Measurements from ENCODE around the gene TFF3. TPM values are rescaled to one million over a fixed set of nuclear protein-coding genes. Genes with fewer than 3 reads are reported as not detected.
A peak's percentile ranks its signal among the peaks of the same experiment; 100 is the strongest.

Gene TFF3
- polyA plus RNA-seq, 3 donors, result 0.07 TPM; not detected in 2

- intact Hi-C loops (cut with micrococcal nuclease), result no loop called here
- H3K27me3 Mint-ChIP-seq (ENCODE audit: low read depth in 3 of 3), result peaks cover 2 to 6% (median 3%) of the 10 kb centered on the region in 3 donors
- no peaks in the 10 kb centered on the region for H3K36me3 ChIP-seq (replicated peaks in 1 of 2; ENCODE audit: control insufficient read depth in 1 of 2, insufficient read depth in 2 of 2, low read length in 2 of 2)
- no peaks in the 10 kb centered on the region for H3K79me2 ChIP-seq (ENCODE audit: insufficient read depth, low read length)
- H3K4me1 ChIP-seq (ENCODE audit: control insufficient read depth in 1 of 2, insufficient read depth in 2 of 2, low read length in 2 of 2), result no peaks in the 10 kb centered on the region
- no peaks in the 10 kb centered on the region for H3K27me3 ChIP-seq (ENCODE audit: control insufficient read depth in 2 of 2, insufficient read depth in 2 of 2, low read length in 2 of 2)
- no peak overlapping the region for H3K9ac ChIP-seq (ENCODE audit: insufficient read depth, low read length, poor library complexity, severe bottlenecking)
- no peaks in the 10 kb centered on the region for H3K4me1 Mint-ChIP-seq
- peaks cover 4 to 18% (median 12%) of the 10 kb centered on the region in 7 donors for H3K9me3 Mint-ChIP-seq
- H3K4me2 ChIP-seq (replicated peaks; ENCODE audit: extremely low read depth, low read length, poor library complexity, severe bottlenecking), result no peak overlapping the region
- peak overlapping the region in 1 of 7 donors; percentile 8 for H3K27ac Mint-ChIP-seq
- H4K20me1 ChIP-seq (ENCODE audit: insufficient read depth, low read length), result no peaks in the 10 kb centered on the region
- no peak for TF ChIP-seq CTCF (IDR thresholded peaks at IDR 0.05)
- no peaks in the 10 kb centered on the region for H3K36me3 Mint-ChIP-seq
- WGBS (ENCODE audit: insufficient coverage), result 78% methylated on average over 8 of the region's 11 CpGs
- no peak overlapping the region for H3K4me3 ChIP-seq (replicated peaks in 1 of 3; ENCODE audit: low read depth in 2 of 3, low read length in 3 of 3)
- peaks cover 0 to 8% of the 10 kb centered on the region in 2 donors for H3K9me3 ChIP-seq (replicated peaks in 1 of 2; ENCODE audit: control insufficient read depth in 1 of 2, insufficient read depth in 1 of 2, low read length in 2 of 2)
- no peak overlapping the region for H3K27ac ChIP-seq (ENCODE audit: low read depth in 1 of 2, low read length in 2 of 2)
- DNase-seq, result no peak
- H2AFZ ChIP-seq (ENCODE audit: insufficient read depth, low read depth, low read length, poor library complexity, severe bottlenecking), result no peak overlapping the region
- no peak overlapping the region for H3K4me3 Mint-ChIP-seq
Observed at GRCh38 chr21:42351626-42352440, 36.6 kb upstream of the TFF3 start.

- no peak for DNase-seq
- no peak for TF ChIP-seq CTCF (IDR thresholded peaks at IDR 0.05)
- no peak within 1 kb of the TSS for H3K4me3 ChIP-seq (replicated peaks in 1 of 3; ENCODE audit: low read depth in 2 of 3, low read length in 3 of 3)
- H3K4me1 ChIP-seq (ENCODE audit: control insufficient read depth in 1 of 2, insufficient read depth in 2 of 2, low read length in 2 of 2), result no peaks in the 10 kb centered on the region
- H3K4me1 Mint-ChIP-seq, result no peaks in the 10 kb centered on the region
- H3K36me3 Mint-ChIP-seq, result no peaks in the 10 kb centered on the region
- intact Hi-C loops (cut with micrococcal nuclease), result no loop called here
- peaks cover 4 to 14% (median 10%) of the 10 kb centered on the region in 7 donors for H3K9me3 Mint-ChIP-seq
- no peak within 1 kb of the TSS for H3K9ac ChIP-seq (ENCODE audit: insufficient read depth, low read length, poor library complexity, severe bottlenecking)
- peaks cover 0 to 5% of the 10 kb centered on the region in 2 donors for H3K9me3 ChIP-seq (replicated peaks in 1 of 2; ENCODE audit: control insufficient read depth in 1 of 2, insufficient read depth in 1 of 2, low read length in 2 of 2)
- 95% methylated on average over 12 of the region's 13 CpGs for WGBS (ENCODE audit: insufficient coverage)
- H3K27ac Mint-ChIP-seq, result no peak within 1 kb of the TSS
- no peak within 1 kb of the TSS for H3K4me3 Mint-ChIP-seq
- H3K79me2 ChIP-seq (ENCODE audit: insufficient read depth, low read length), result no peaks in the 10 kb centered on the region
- H3K27me3 ChIP-seq (ENCODE audit: control insufficient read depth in 2 of 2, insufficient read depth in 2 of 2, low read length in 2 of 2), result no peaks in the 10 kb centered on the region
- peaks cover 0 to 5% (median 4%) of the 10 kb centered on the region in 3 donors for H3K27me3 Mint-ChIP-seq (ENCODE audit: low read depth in 3 of 3)
- no peak within 1 kb of the TSS for H3K27ac ChIP-seq (ENCODE audit: low read depth in 1 of 2, low read length in 2 of 2)
- H3K4me2 ChIP-seq (replicated peaks; ENCODE audit: extremely low read depth, low read length, poor library complexity, severe bottlenecking), result no peak within 1 kb of the TSS
- no peaks in the 10 kb centered on the region for H3K36me3 ChIP-seq (replicated peaks in 1 of 2; ENCODE audit: control insufficient read depth in 1 of 2, insufficient read depth in 2 of 2, low read length in 2 of 2)
- no peaks in the 10 kb centered on the region for H4K20me1 ChIP-seq (ENCODE audit: insufficient read depth, low read length)
- no peak within 1 kb of the TSS for H2AFZ ChIP-seq (ENCODE audit: insufficient read depth, low read depth, low read length, poor library complexity, severe bottlenecking)
Observed at GRCh38 chr21:42350927-42351426, 35.8 kb upstream of the TFF3 start, which contains the start of gene TFF2. TSS of gene TFF2 (minus strand) at chr21:42350994. CDS start at chr21:42350957, 37 bp downstream.
